NCI-H2227 (cell line): ENCODE results near the gene RHOG.
"Not testable (repeated sequence)": the region's sequence is repeated elsewhere in the genome, so short reads cannot be mapped to it uniquely, and the experiment has no call there.

ENCODE experiments used
- DNase-seq: peaks from one replicate; lab custom pipeline; 2025; ENCODE audit not compliant: unreplicated experiment; lab: John Stamatoyannopoulos, UW

Gene RHOG

GRCh38 chr11:3810951-3811350 lies 29.8 kb downstream of the RHOG start:
- DNase-seq: no peak

- no peak for DNase-seq
These were observed 30.3 kb downstream of the RHOG start for GRCh38 chr11:3810446-3810845.

GRCh38 chr11:3809624-3809928 lies 31.2 kb downstream of the RHOG start:
- DNase-seq: no peak

- peak; percentile 60 for DNase-seq
These were observed 31.7 kb downstream of the RHOG start for GRCh38 chr11:3808861-3809623.

GRCh38 chr11:3807909-3808860 lies 32.6 kb downstream of the RHOG start, which contains the start of gene PGAP2:
TSS of gene PGAP2 (plus strand) at chr11:3808560. CDS start at chr11:3811260, 2,700 bp downstream.
- peak; percentile 83 for DNase-seq

GRCh38 chr11:3803726-3804495 lies 36.8 kb downstream of the RHOG start:
- no peak for DNase-seq

- DNase-seq: no peak
These were observed 38.6 kb downstream of the RHOG start for GRCh38 chr11:3802011-3802790.

GRCh38 chr11:3799873-3800272 lies 40.9 kb downstream of the RHOG start:
- DNase-seq: no peak

- no peak for DNase-seq
These were observed 41.6 kb downstream of the RHOG start for GRCh38 chr11:3799143-3799542.

GRCh38 chr11:3797329-3798090 lies 43.2 kb downstream of the RHOG start, which contains the start of gene NUP98:
TSS of gene NUP98 (minus strand) at chr11:3797554. CDS start at chr11:3782117, 15,437 bp downstream.
- DNase-seq: peak; percentile 100

GRCh38 chr11:3796801-3797328 lies 43.9 kb downstream of the RHOG start:
- DNase-seq: peak; percentile 91

GRCh38 chr11:3796346-3796745 lies 44.4 kb downstream of the RHOG start:
- DNase-seq: no peak

- DNase-seq: no peak
These were observed 44.8 kb downstream of the RHOG start for GRCh38 chr11:3796002-3796311.

- DNase-seq: no peak
These were observed 45.4 kb downstream of the RHOG start for GRCh38 chr11:3795131-3796001.

- not testable (repeated sequence) for DNase-seq
These were observed 46.4 kb downstream of the RHOG start for GRCh38 chr11:3794387-3794786.

- DNase-seq: no peak
These were observed 53.9 kb downstream of the RHOG start for GRCh38 chr11:3786781-3787428.

GRCh38 chr11:3783611-3784010 lies 57.1 kb downstream of the RHOG start:
- no peak for DNase-seq

GRCh38 chr11:3782963-3783362 lies 57.8 kb downstream of the RHOG start:
- no peak for DNase-seq
